Astrocyte (in vitro differentiated cells and primary cell): ENCODE results near the gene CHST5. TPM values are rescaled to one million over a fixed set of nuclear protein-coding genes. Genes with fewer than 3 reads are reported as not detected.
A peak's percentile ranks its signal among the peaks of the same experiment; 100 is the strongest.

Experiments used
- DNase-seq: peaks from one replicate; pipeline ENCODE4 v3.0.0-alpha.2; 2010; ENCODE audit warnings: low read depth
- FAIRE-seq: peaks from 2 replicates; lab custom pipeline; 2011; peaks lifted over from hg19 to GRCh38; lab: Jason Lieb, UNC
- H2AFZ ChIP-seq: 2 replicates; pipeline ENCODE4 v1.6.0; 2012; ENCODE audit warnings: low read depth, low read length, inconsistent platforms
- H3K27ac ChIP-seq: 2 replicates; pipeline ENCODE4 v1.5.1; 2011; ENCODE audit warnings: low read depth, low read length, inconsistent platforms
- H3K27me3 ChIP-seq: 2 replicates; pipeline ENCODE4 v1.6.0; 2011; ENCODE audit warnings: low read length, inconsistent platforms; ENCODE audit not compliant: insufficient read depth
- H3K36me3 ChIP-seq: 2 replicates; pipeline ENCODE4 v1.5.1; 2011; ENCODE audit warnings: low read length, inconsistent platforms; ENCODE audit not compliant: insufficient read depth
- H3K4me1 ChIP-seq: 2 replicates; pipeline ENCODE4 v1.5.1; 2011; ENCODE audit warnings: low read length, inconsistent platforms; ENCODE audit not compliant: insufficient read depth
- H3K4me2 ChIP-seq: 2 replicates; pipeline ENCODE4 v1.6.0; 2012; ENCODE audit warnings: low read length, inconsistent platforms
- H3K4me3 ChIP-seq: 2 replicates; pipeline ENCODE4 v1.5.1; 2011; ENCODE audit warnings: low read depth, mild to moderate bottlenecking, low read length, inconsistent platforms; ENCODE audit not compliant: insufficient read depth
- H3K79me2 ChIP-seq: 2 replicates; pipeline ENCODE4 v1.6.0; 2012; ENCODE audit warnings: mild to moderate bottlenecking, low read length, inconsistent platforms; ENCODE audit not compliant: insufficient read depth
- H3K9ac ChIP-seq: 2 replicates; pipeline ENCODE4 v1.6.0; 2012; ENCODE audit warnings: mild to moderate bottlenecking, low read length, inconsistent platforms
- H3K9me3 ChIP-seq: 2 replicates; pipeline ENCODE4 v1.5.1; 2012; ENCODE audit warnings: low read depth, mild to moderate bottlenecking, low read length, inconsistent platforms; ENCODE audit not compliant: insufficient read depth
- H4K20me1 ChIP-seq: 2 replicates; pipeline ENCODE4 v1.6.0; 2012; ENCODE audit warnings: low read length, inconsistent platforms; ENCODE audit not compliant: insufficient read depth
- H3K27ac Mint-ChIP-seq: one replicate; pipeline ENCODE4 v1.8.0; 2021; ENCODE audit warnings: mild to moderate bottlenecking, mixed read lengths; ENCODE audit not compliant: unreplicated experiment
- H3K27me3 Mint-ChIP-seq: one replicate; pipeline ENCODE4 v1.8.0; 2021; ENCODE audit warnings: low read depth, mixed read lengths; ENCODE audit not compliant: unreplicated experiment
- H3K36me3 Mint-ChIP-seq: one replicate; pipeline ENCODE4 v1.8.0; 2021; ENCODE audit warnings: low read depth, mixed read lengths; ENCODE audit not compliant: unreplicated experiment
- H3K4me1 Mint-ChIP-seq: one replicate; pipeline ENCODE4 v1.8.0; 2021; ENCODE audit warnings: low read depth, mixed read lengths; ENCODE audit not compliant: unreplicated experiment
- H3K4me3 Mint-ChIP-seq: one replicate; pipeline ENCODE4 v1.8.0; 2021; ENCODE audit warnings: mild to moderate bottlenecking, moderate library complexity, mixed read lengths; ENCODE audit not compliant: unreplicated experiment
- H3K9me3 Mint-ChIP-seq: one replicate; pipeline ENCODE4 v1.8.0; 2021; ENCODE audit warnings: mild to moderate bottlenecking, mixed read lengths; ENCODE audit not compliant: unreplicated experiment
- EZH2 ChIP-seq: IDR thresholded peaks from 2 replicates; pipeline ENCODE4 v1.6.1; 2012; ENCODE audit warnings: mild to moderate bottlenecking, low read length, inconsistent platforms; ENCODE audit not compliant: insufficient read depth
- total RNA-seq: library from RNA; stranded (reverse); gene quantifications from 2 replicates; pipeline ENCODE4 v1.2.1, GENCODE V29; 2021
- TF ChIP-seq, protein P1 (sequence below): IDR thresholded peaks from 2 replicates; pipeline ENCODE4 v1.5.1; 2011; ENCODE audit warnings: low read depth, mild to moderate bottlenecking, inconsistent platforms, low read length, moderate library complexity; ENCODE audit not compliant: insufficient read depth

The CHST5 gene
- total RNA-seq, 1 donor from 2014 or later: 0.09 TPM

- DNase-seq (peak; percentile 36), FAIRE-seq (no peak)
- H3K27ac ChIP-seq: no peak overlapping the region
- H3K27me3 ChIP-seq: peaks cover 12% of the 10 kb centered on the region
- no peaks in the 10 kb centered on the region for H4K20me1 ChIP-seq
- Mint-ChIP-seq H3K27me3 (peaks cover 16% of the 10 kb centered on the region), H3K36me3 (peaks cover 2% of the 10 kb centered on the region), H3K4me3 (no peak overlapping the region), H3K9me3 (no peaks in the 10 kb centered on the region), H3K4me1 (no peaks in the 10 kb centered on the region), H3K27ac (no peak overlapping the region)
- H3K9me3 ChIP-seq: no peaks in the 10 kb centered on the region
- no peak overlapping the region for H3K4me2 ChIP-seq
- H3K79me2 ChIP-seq: no peaks in the 10 kb centered on the region
- H3K4me3 ChIP-seq: no peak overlapping the region
- H3K9ac ChIP-seq: no peak overlapping the region
- no peaks in the 10 kb centered on the region for H3K4me1 ChIP-seq
- H3K36me3 ChIP-seq: no peaks in the 10 kb centered on the region
- no peak overlapping the region for H2AFZ ChIP-seq
- no peak for TF ChIP-seq EZH2
- TF ChIP-seq, protein P1, sequence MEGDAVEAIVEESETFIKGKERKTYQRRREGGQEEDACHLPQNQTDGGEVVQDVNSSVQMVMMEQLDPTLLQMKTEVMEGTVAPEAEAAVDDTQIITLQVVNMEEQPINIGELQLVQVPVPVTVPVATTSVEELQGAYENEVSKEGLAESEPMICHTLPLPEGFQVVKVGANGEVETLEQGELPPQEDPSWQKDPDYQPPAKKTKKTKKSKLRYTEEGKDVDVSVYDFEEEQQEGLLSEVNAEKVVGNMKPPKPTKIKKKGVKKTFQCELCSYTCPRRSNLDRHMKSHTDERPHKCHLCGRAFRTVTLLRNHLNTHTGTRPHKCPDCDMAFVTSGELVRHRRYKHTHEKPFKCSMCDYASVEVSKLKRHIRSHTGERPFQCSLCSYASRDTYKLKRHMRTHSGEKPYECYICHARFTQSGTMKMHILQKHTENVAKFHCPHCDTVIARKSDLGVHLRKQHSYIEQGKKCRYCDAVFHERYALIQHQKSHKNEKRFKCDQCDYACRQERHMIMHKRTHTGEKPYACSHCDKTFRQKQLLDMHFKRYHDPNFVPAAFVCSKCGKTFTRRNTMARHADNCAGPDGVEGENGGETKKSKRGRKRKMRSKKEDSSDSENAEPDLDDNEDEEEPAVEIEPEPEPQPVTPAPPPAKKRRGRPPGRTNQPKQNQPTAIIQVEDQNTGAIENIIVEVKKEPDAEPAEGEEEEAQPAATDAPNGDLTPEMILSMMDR: no peak
Measured at GRCh38 chr16:75497558-75497957, 38.4 kb downstream of the CHST5 start.

DNA sequence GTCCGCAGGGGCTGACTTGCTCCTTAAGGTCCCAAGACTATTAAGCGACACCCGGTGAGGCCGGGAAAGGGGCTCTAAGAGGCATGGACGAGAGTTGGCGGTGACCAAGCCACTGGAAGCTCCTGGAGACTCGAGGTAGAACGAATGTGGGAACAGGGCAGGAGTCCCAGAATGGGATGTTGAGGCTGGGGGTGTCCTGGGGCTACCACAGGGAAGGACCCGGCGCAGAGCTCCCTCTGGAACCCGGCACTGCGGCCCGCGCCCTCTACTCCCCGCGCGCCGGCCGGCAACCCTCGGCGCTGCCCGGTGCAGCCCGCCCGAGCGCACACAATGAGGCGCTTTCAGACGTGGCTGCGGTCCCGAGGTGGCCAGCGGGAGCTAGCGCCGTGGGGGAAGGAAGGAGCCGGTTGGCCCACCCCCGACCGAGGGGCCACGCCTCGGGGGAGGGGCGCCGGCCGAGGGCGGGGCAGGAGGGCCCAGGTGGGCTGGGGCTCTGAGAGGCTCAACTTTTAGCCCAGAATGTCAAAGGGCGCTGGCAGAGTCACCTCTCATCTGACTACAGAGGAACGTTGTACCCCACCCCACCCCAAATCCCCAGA is 40.7 kb downstream of the CHST5 start, which contains the start of gene CHST6:
CHST6 (minus strand) TSS at position 366 of the 599 bp plus-strand sequence. CDS start 15,613 bp downstream, outside the sequence.
- FAIRE-seq (no peak), DNase-seq (peak; percentile 33)
- no peaks in the 10 kb centered on the region for H3K4me1 Mint-ChIP-seq
- Histone ChIP-seq H3K4me2 (peak within 1 kb of the TSS; percentile 91), H3K36me3 (no peaks in the 10 kb centered on the region), H3K27ac (no peak within 1 kb of the TSS), H2AFZ (peak within 1 kb of the TSS; percentile 76), H3K9ac (peak within 1 kb of the TSS; percentile 43), H3K9me3 (no peaks in the 10 kb centered on the region), H4K20me1 (no peaks in the 10 kb centered on the region), H3K4me1 (no peaks in the 10 kb centered on the region), H3K27me3 (peaks cover 12% of the 10 kb centered on the region), H3K4me3 (peak within 1 kb of the TSS; percentile 53), H3K79me2 (no peaks in the 10 kb centered on the region)
- TF ChIP-seq, protein P1: no peak
- TF ChIP-seq EZH2: no peak
- H3K36me3 Mint-ChIP-seq: peaks cover 2% of the 10 kb centered on the region
- no peaks in the 10 kb centered on the region for H3K9me3 Mint-ChIP-seq
- H3K27ac Mint-ChIP-seq: no peak within 1 kb of the TSS
- H3K27me3 Mint-ChIP-seq: peaks cover 11% of the 10 kb centered on the region
- peak within 1 kb of the TSS; percentile 83 for H3K4me3 Mint-ChIP-seq

- no peak overlapping the region for H3K27ac Mint-ChIP-seq
- H3K4me1 Mint-ChIP-seq: no peaks in the 10 kb centered on the region
- no peak for FAIRE-seq
- no peak for DNase-seq
- no peaks in the 10 kb centered on the region for H3K36me3 ChIP-seq
- H3K79me2 ChIP-seq: no peaks in the 10 kb centered on the region
- H3K4me2 ChIP-seq: peak overlapping the region; percentile 91
- H3K4me3 ChIP-seq: peak overlapping the region; percentile 53
- peak overlapping the region; percentile 43 for H3K9ac ChIP-seq
- H3K27me3 ChIP-seq: peaks cover 12% of the 10 kb centered on the region
- TF ChIP-seq EZH2: no peak
- TF ChIP-seq, protein P1: no peak
- no peaks in the 10 kb centered on the region for H3K9me3 ChIP-seq
- peak overlapping the region; percentile 83 for H3K4me3 Mint-ChIP-seq
- H4K20me1 ChIP-seq: no peaks in the 10 kb centered on the region
- peaks cover 2% of the 10 kb centered on the region for H3K36me3 Mint-ChIP-seq
- H2AFZ ChIP-seq: peak overlapping the region; percentile 76
- H3K27ac ChIP-seq: no peak overlapping the region
- peaks cover 11% of the 10 kb centered on the region for H3K27me3 Mint-ChIP-seq
- no peaks in the 10 kb centered on the region for H3K4me1 ChIP-seq
- no peaks in the 10 kb centered on the region for H3K9me3 Mint-ChIP-seq
Measured at GRCh38 chr16:75494661-75495075, 41.2 kb downstream of the CHST5 start.
